Measurements from ENCODE around the gene GJA4. TPM values are rescaled to one million over a fixed set of nuclear protein-coding genes. Genes with fewer than 3 reads are reported as not detected.

Gene GJA4
- total RNA-seq, 4 donors from 2014 or later, result 5.3 to 15.2 (median 11.8) TPM

GRCh38 chr1:34785875-34786470 is 6.8 kb upstream of the GJA4 start:
- TF ChIP-seq POLR2A (IDR thresholded peaks at IDR 0.05) (no peak), POLR2AphosphoS5 (IDR thresholded peaks at IDR 0.05) (no peak), EP300 (IDR thresholded peaks at IDR 0.05) (no peak)
- TF ChIP-seq, protein P1, sequence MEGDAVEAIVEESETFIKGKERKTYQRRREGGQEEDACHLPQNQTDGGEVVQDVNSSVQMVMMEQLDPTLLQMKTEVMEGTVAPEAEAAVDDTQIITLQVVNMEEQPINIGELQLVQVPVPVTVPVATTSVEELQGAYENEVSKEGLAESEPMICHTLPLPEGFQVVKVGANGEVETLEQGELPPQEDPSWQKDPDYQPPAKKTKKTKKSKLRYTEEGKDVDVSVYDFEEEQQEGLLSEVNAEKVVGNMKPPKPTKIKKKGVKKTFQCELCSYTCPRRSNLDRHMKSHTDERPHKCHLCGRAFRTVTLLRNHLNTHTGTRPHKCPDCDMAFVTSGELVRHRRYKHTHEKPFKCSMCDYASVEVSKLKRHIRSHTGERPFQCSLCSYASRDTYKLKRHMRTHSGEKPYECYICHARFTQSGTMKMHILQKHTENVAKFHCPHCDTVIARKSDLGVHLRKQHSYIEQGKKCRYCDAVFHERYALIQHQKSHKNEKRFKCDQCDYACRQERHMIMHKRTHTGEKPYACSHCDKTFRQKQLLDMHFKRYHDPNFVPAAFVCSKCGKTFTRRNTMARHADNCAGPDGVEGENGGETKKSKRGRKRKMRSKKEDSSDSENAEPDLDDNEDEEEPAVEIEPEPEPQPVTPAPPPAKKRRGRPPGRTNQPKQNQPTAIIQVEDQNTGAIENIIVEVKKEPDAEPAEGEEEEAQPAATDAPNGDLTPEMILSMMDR (IDR thresholded peaks at IDR 0.05), result no peak
- Histone ChIP-seq H3K4me1 (peaks cover 44% of the 10 kb centered on the region), H3K4me3 (no peak overlapping the region), H3K9me3 (no peaks in the 10 kb centered on the region), H3K36me3 (peaks cover 11% of the 10 kb centered on the region), H3K27me3 (peaks cover 15% of the 10 kb centered on the region), H3K27ac (no peak overlapping the region)
- peak in 1 of 2 donors; percentile 45 for DNase-seq (ENCODE audit: low spot score in 2 of 2)
- WGBS, result 30% methylated on average over 2 of the region's 4 CpGs

DNA sequence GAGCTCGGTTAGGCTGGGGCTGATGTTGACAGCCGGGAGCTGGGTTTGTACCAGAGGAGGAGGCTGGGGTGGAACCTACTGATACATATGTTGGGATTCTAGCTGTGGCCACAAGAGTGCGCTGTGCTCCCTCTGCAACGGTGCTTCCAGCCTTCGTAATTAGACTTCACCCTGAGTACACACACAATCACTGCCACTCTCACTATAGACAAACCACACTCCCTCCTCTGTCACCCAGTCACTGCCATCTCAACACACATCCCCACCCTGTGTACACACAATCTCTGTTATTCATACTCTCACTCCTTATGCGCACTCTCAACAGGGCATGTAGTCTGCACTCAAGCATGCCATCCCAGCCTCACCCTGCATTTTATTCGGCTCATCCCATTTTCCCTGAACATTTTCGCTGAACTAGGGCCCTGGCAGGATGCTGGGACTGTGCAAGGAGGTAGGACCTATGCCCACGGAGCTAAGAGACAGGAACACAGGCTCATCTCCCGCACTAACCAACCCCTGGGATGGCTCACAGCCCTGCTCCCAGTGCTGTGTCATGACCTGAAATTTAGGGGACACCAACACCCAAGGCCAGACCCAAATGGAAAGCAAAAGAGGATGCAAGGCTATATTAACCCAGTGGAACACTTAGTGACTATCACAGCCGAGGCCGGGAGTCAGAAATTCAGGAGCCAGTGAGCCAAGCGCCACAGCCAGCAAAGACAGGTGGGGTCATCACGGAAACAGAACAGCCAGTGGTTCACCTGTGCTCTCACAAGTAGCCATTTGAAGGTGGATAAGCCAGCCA is 6.1 kb upstream of the GJA4 start:
- peaks cover 11% of the 10 kb centered on the region for H3K27me3 ChIP-seq
- WGBS, result 48% methylated on average over 14 of the region's 14 CpGs
- no peak for TF ChIP-seq POLR2AphosphoS5 (IDR thresholded peaks at IDR 0.05)
- TF ChIP-seq POLR2A (IDR thresholded peaks at IDR 0.05), result no peak
- TF ChIP-seq, protein P1 (IDR thresholded peaks at IDR 0.05), result peak; percentile 62 to 76
- H3K4me3 ChIP-seq, result no peak overlapping the region
- no peak overlapping the region for H3K27ac ChIP-seq
- peaks cover 11% of the 10 kb centered on the region for H3K36me3 ChIP-seq
- DNase-seq (ENCODE audit: low spot score in 2 of 2), result peak in 1 of 2 donors; percentile 68
- peaks cover 37% of the 10 kb centered on the region for H3K4me1 ChIP-seq
- H3K9me3 ChIP-seq, result no peaks in the 10 kb centered on the region

- Histone ChIP-seq H3K4me3 (no peak overlapping the region), H3K4me1 (peaks cover 40% of the 10 kb centered on the region), H3K27ac (no peak overlapping the region), H3K36me3 (peaks cover 11% of the 10 kb centered on the region), H3K27me3 (peaks cover 13% of the 10 kb centered on the region), H3K9me3 (no peaks in the 10 kb centered on the region)
- peak in 1 of 2 donors; percentile 39 for DNase-seq (ENCODE audit: low spot score in 2 of 2)
- TF ChIP-seq POLR2AphosphoS5 (IDR thresholded peaks at IDR 0.05) (no peak), EP300 (IDR thresholded peaks at IDR 0.05) (no peak), POLR2A (IDR thresholded peaks at IDR 0.05) (no peak)
- TF ChIP-seq, protein P1 (IDR thresholded peaks at IDR 0.05), result no peak
- 52% methylated on average over 8 of the region's 9 CpGs for WGBS
Observed at GRCh38 chr1:34787461-34788420, 5.1 kb upstream of the GJA4 start.

DNA sequence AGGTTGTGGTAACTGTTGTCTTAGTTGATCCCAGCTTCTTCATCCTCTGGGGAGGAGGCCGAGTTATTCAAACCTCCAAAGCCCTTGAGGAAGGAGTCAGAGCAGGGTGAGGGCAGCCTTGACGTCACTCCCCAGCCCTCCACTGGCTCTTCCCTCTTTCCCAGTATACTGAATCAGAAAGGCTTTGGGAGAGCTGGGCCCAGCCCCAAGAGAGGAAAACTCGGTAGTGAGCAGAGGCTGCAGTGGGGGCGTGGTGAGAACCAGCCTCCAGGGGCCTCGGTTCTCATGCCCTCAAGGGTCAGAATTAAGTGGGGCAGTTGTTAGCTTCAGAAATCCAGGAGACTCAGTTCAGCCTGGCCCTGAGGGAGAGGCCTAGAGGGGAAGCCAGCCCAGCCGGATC is 1.8 kb upstream of the GJA4 start:
- Histone ChIP-seq H3K4me3 (no peak overlapping the region), H3K27me3 (peaks cover 19% of the 10 kb centered on the region), H3K27ac (no peak overlapping the region), H3K4me1 (peaks cover 27% of the 10 kb centered on the region), H3K36me3 (peaks cover 4% of the 10 kb centered on the region), H3K9me3 (no peaks in the 10 kb centered on the region)
- WGBS, result 80% methylated on average over 5 of the region's 6 CpGs
- TF ChIP-seq POLR2AphosphoS5 (IDR thresholded peaks at IDR 0.05) (no peak), EP300 (IDR thresholded peaks at IDR 0.05) (no peak), POLR2A (IDR thresholded peaks at IDR 0.05) (no peak)
- TF ChIP-seq, protein P1 (IDR thresholded peaks at IDR 0.05), result no peak
- DNase-seq (ENCODE audit: low spot score in 2 of 2), result no peak
